ENCODE data around the gene BTBD2. TPM values are rescaled to one million over a fixed set of nuclear protein-coding genes. Genes with fewer than 3 reads are reported as not detected.
A peak's percentile ranks its signal among the peaks of the same experiment; 100 is the strongest.

Gene BTBD2
- total and polyA plus RNA-seq, 7 donors = 30.1 to 68.4 (median 56.3) TPM

DNA sequence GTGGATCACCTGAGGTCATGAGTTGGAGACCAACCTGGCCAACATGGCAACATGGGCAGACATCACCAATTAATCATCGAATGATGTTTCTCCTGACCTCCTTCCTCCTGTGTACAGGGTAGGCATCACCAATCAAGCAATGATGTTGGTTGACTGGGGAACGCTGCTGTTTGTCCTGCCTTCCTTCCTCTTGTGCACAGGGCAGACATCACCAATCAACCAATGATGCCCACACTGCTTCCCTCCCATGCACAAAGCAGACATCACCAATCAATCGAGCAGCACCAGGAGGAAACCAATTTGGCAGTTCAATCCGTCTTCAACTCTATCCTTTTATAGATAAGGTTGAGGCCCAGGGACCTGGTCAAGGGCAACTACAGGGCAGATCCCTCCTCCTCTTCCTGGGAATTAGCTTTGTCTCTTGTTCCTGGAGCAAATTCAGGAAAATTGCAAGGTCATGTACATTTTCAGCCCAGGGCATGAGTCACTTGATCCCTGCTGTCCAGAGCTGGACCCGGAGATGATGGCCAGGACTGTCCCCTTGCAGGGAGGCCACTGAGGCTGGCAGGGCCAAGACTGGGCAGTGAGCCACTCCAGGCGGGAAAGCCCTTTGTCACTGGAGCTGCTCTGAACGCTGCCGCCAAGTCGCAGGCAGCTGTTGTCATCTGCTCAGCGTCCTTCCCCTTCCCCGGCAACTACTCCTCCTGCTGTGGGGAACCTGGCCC lies 79.9 kb downstream of the BTBD2 start:
- ATAC-seq (peak; percentile 28 to 61 (median 36)), DNase-seq (peak; percentile 66 to 80)
- WGBS, 3 donors = 23 to 25% (median 24%) methylated on average over 11 of the region's 11 CpGs
- H3K36me3 ChIP-seq (ENCODE audit: insufficient read depth in 1 of 2, low read depth in 1 of 2) = no peaks in the 10 kb centered on the region
- no peak overlapping the region for H3K4me3 ChIP-seq
- no peaks in the 10 kb centered on the region for H3K9me3 ChIP-seq
- TF ChIP-seq, protein P1, sequence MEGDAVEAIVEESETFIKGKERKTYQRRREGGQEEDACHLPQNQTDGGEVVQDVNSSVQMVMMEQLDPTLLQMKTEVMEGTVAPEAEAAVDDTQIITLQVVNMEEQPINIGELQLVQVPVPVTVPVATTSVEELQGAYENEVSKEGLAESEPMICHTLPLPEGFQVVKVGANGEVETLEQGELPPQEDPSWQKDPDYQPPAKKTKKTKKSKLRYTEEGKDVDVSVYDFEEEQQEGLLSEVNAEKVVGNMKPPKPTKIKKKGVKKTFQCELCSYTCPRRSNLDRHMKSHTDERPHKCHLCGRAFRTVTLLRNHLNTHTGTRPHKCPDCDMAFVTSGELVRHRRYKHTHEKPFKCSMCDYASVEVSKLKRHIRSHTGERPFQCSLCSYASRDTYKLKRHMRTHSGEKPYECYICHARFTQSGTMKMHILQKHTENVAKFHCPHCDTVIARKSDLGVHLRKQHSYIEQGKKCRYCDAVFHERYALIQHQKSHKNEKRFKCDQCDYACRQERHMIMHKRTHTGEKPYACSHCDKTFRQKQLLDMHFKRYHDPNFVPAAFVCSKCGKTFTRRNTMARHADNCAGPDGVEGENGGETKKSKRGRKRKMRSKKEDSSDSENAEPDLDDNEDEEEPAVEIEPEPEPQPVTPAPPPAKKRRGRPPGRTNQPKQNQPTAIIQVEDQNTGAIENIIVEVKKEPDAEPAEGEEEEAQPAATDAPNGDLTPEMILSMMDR (IDR thresholded peaks at IDR 0.05) = no peak
- H3K4me1 ChIP-seq = peaks cover 10% of the 10 kb centered on the region
- intact Hi-C loops (cut with DNase I) = no loop called here
- H3K27ac ChIP-seq = peak overlapping the region; percentile 54
- H3K27me3 ChIP-seq (ENCODE audit: insufficient read depth in 3 of 3, low read length in 2 of 3) = no peaks in the 10 kb centered on the region

Other genes starting within 250 kb of the BTBD2 start
- gene ATP8B3, start 203.4 kb downstream of the BTBD2 start, total RNA-seq = under 1 TPM in 3 of 4 donors, not detected in 1; 0.06 to 0.30 (median 0.18) TPM
- gene ATP8B3, start 203.4 kb downstream of the BTBD2 start, polyA plus RNA-seq = under 1 TPM; 0.15 to 0.22 (median 0.17) TPM
- gene REXO1, start 167.2 kb downstream of the BTBD2 start, total RNA-seq = 10 to 100 TPM; 13.5 to 35.2 (median 22.3) TPM
- gene REXO1, start 167.2 kb downstream of the BTBD2 start, polyA plus RNA-seq = 10 to 100 TPM; 16.5 to 26.9 (median 20.3) TPM
- 10 to 100 TPM in 1 of 4 donors, 1 to 10 TPM in 3; 3.0 to 11.1 (median 4.3) TPM for gene KLF16, start 152.1 kb downstream of the BTBD2 start, total RNA-seq
- gene KLF16, start 152.1 kb downstream of the BTBD2 start, polyA plus RNA-seq = 10 to 100 TPM in 1 of 3 donors, 1 to 10 TPM in 2; 2.2 to 13.0 (median 3.1) TPM
- gene ABHD17A, start 130.2 kb downstream of the BTBD2 start, total RNA-seq = 10 to 100 TPM; 38.5 to 54.2 (median 42.3) TPM
- 10 to 100 TPM; 35.5 to 58.9 (median 47.6) TPM for gene ABHD17A, start 130.2 kb downstream of the BTBD2 start, polyA plus RNA-seq
- gene ADAT3, start 110.3 kb downstream of the BTBD2 start, total RNA-seq = 1 to 10 TPM; 1.4 to 2.2 (median 1.7) TPM
- 1 to 10 TPM; 2.4 to 7.2 (median 3.6) TPM for gene ADAT3, start 110.3 kb downstream of the BTBD2 start, polyA plus RNA-seq
- gene SCAMP4, start 110.3 kb downstream of the BTBD2 start, total RNA-seq = 10 to 100 TPM; 13.4 to 16.3 (median 15.1) TPM
- 10 to 100 TPM in 2 of 3 donors, 1 to 10 TPM in 1; 9.5 to 17.5 (median 15.5) TPM for gene SCAMP4, start 110.3 kb downstream of the BTBD2 start, polyA plus RNA-seq
- gene CSNK1G2, start 74.5 kb downstream of the BTBD2 start, total RNA-seq = 10 to 100 TPM; 22.3 to 34.1 (median 33.0) TPM
- 10 to 100 TPM; 25.3 to 49.8 (median 34.2) TPM for gene CSNK1G2, start 74.5 kb downstream of the BTBD2 start, polyA plus RNA-seq
- 1,000 to 10,000 TPM in 2 of 4 donors, 100 to 1,000 TPM in 2; 793 to 2,795 (median 946) TPM for gene MKNK2, start 35.5 kb upstream of the BTBD2 start, total RNA-seq
- gene MKNK2, start 35.5 kb upstream of the BTBD2 start, polyA plus RNA-seq = 1,000 to 10,000 TPM in 2 of 3 donors, 100 to 1,000 TPM in 1; 888 to 1,268 (median 1,190) TPM
- 10 to 100 TPM in 3 of 4 donors, 1 to 10 TPM in 1; 9.9 to 19.8 (median 17.2) TPM for gene MOB3A, start 80.6 kb upstream of the BTBD2 start, total RNA-seq
- gene MOB3A, start 80.6 kb upstream of the BTBD2 start, polyA plus RNA-seq = 10 to 100 TPM in 2 of 3 donors, 1 to 10 TPM in 1; 8.3 to 13.5 (median 11.3) TPM
- gene IZUMO4, start 81.2 kb upstream of the BTBD2 start, total RNA-seq = 1 to 10 TPM in 3 of 4 donors, under 1 TPM in 1; 0.89 to 2.8 (median 1.4) TPM
- 1 to 10 TPM in 2 of 3 donors, under 1 TPM in 1; 0.69 to 3.0 (median 2.0) TPM for gene IZUMO4, start 81.2 kb upstream of the BTBD2 start, polyA plus RNA-seq
- gene AP3D1, start 135.9 kb upstream of the BTBD2 start, total RNA-seq = 100 to 1,000 TPM in 2 of 4 donors, 10 to 100 TPM in 2; 71.9 to 103 (median 91.4) TPM
- gene AP3D1, start 135.9 kb upstream of the BTBD2 start, polyA plus RNA-seq = 100 to 1,000 TPM in 1 of 3 donors, 10 to 100 TPM in 2; 51.5 to 120 (median 76.0) TPM
- 10 to 100 TPM; 11.2 to 25.9 (median 22.1) TPM for gene DOT1L, start 148.2 kb upstream of the BTBD2 start, total RNA-seq
- 10 to 100 TPM in 2 of 3 donors, 1 to 10 TPM in 1; 7.6 to 16.3 (median 15.5) TPM for gene DOT1L, start 148.2 kb upstream of the BTBD2 start, polyA plus RNA-seq
- 10 to 100 TPM; 54.9 to 65.5 (median 60.0) TPM for gene PLEKHJ1, start 220.6 kb upstream of the BTBD2 start, total RNA-seq
- gene PLEKHJ1, start 220.6 kb upstream of the BTBD2 start, polyA plus RNA-seq = 100 to 1,000 TPM in 1 of 3 donors, 10 to 100 TPM in 2; 80.6 to 146 (median 95.3) TPM
- 10 to 100 TPM; 31.1 to 46.8 (median 40.2) TPM for gene SF3A2, start 221.1 kb upstream of the BTBD2 start, total RNA-seq
- gene SF3A2, start 221.1 kb upstream of the BTBD2 start, polyA plus RNA-seq = 10 to 100 TPM; 25.9 to 33.6 (median 28.9) TPM
- gene AMH, start 233.6 kb upstream of the BTBD2 start, total RNA-seq = 1 to 10 TPM; 1.9 to 3.6 (median 2.7) TPM
- 1 to 10 TPM in 1 of 3 donors, under 1 TPM in 2; 0.38 to 2.4 (median 0.53) TPM for gene AMH, start 233.6 kb upstream of the BTBD2 start, polyA plus RNA-seq
- gene JSRP1, start 240.7 kb upstream of the BTBD2 start, total RNA-seq = 100 to 1,000 TPM; 107 to 191 (median 162) TPM
- gene JSRP1, start 240.7 kb upstream of the BTBD2 start, polyA plus RNA-seq = 100 to 1,000 TPM; 110 to 271 (median 130) TPM

Measured in psoas muscle (tissue), 8 donors.